ENCODE results near the gene PPFIA1.

PPFIA1 gene

GRCh38 chr11:70303070-70303469 is 32.6 kb downstream of the PPFIA1 start:
- DNase-seq (ENCODE audit: insufficient read length, low spot score): no peak
- TF ChIP-seq CTCF (IDR thresholded peaks at IDR 0.05; ENCODE audit: insufficient read depth, missing control alignments): no peak
- no peak for FAIRE-seq

- no peak for TF ChIP-seq CTCF (IDR thresholded peaks at IDR 0.05; ENCODE audit: insufficient read depth, missing control alignments)
- no peak for FAIRE-seq
- no peak for DNase-seq (ENCODE audit: insufficient read length, low spot score)
These were observed 33.7 kb downstream of the PPFIA1 start for GRCh38 chr11:70304208-70304603.

GRCh38 chr11:70305501-70305900 is 35.0 kb downstream of the PPFIA1 start:
- FAIRE-seq (no peak), DNase-seq (ENCODE audit: insufficient read length, low spot score) (no peak)
- no peak for TF ChIP-seq CTCF (IDR thresholded peaks at IDR 0.05; ENCODE audit: insufficient read depth, missing control alignments)

GRCh38 chr11:70306586-70307033 is 36.1 kb downstream of the PPFIA1 start:
- TF ChIP-seq CTCF (IDR thresholded peaks at IDR 0.05; ENCODE audit: insufficient read depth, missing control alignments): no peak
- FAIRE-seq (no peak), DNase-seq (ENCODE audit: insufficient read length, low spot score) (no peak)

GRCh38 chr11:70307176-70307575 is 36.7 kb downstream of the PPFIA1 start:
- no peak for TF ChIP-seq CTCF (IDR thresholded peaks at IDR 0.05; ENCODE audit: insufficient read depth, missing control alignments)
- DNase-seq (ENCODE audit: insufficient read length, low spot score) (no peak), FAIRE-seq (no peak)

GRCh38 chr11:70311616-70312015 is 41.1 kb downstream of the PPFIA1 start:
- FAIRE-seq (no peak), DNase-seq (ENCODE audit: insufficient read length, low spot score) (no peak)
- TF ChIP-seq CTCF (IDR thresholded peaks at IDR 0.05; ENCODE audit: insufficient read depth, missing control alignments): no peak

GRCh38 chr11:70312401-70313357 is 42.2 kb downstream of the PPFIA1 start:
- FAIRE-seq: no peak
- TF ChIP-seq CTCF (IDR thresholded peaks at IDR 0.05; ENCODE audit: insufficient read depth, missing control alignments): no peak
- DNase-seq (ENCODE audit: insufficient read length, low spot score): no peak
